Activated CD8-positive, alpha-beta memory T cell treated with anti-CD3 and anti-CD28 coated beads for 4 hours (primary cell): Measurements from ENCODE around the gene CYP2B6.
"Not testable (repeated sequence)": the region's sequence is repeated elsewhere in the genome, so short reads cannot be mapped to it uniquely, and the experiment has no call there.

Experiments used
- DNase-seq, 2 donors: peaks; one replicate each; pipeline ENCODE4 v3.0.0-alpha.2; 2020; ENCODE audit warnings: low read depth in 2 of 2

Gene CYP2B6

GRCh38 chr19:40980743-40981442 lies 10.2 kb upstream of the CYP2B6 start:
- not testable (repeated sequence) for DNase-seq

DNA sequence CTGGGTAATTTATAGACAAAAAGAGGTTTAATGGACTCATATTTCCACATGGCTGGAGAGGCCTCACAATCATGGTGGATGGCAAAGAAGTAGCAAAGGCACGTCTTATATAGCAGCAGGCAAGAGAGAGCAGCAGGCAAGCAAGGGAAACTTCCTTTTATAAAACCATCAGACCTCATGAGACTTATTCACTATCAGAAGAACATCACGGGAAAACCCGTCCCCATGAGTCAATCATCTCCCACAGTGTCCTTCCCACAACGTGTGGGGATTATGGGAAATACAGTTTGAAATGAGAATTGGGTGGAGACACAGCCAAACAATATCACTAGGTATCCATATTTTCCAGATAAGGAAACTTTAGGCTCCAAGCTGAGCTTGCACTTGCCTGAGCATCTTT lies 9.5 kb upstream of the CYP2B6 start:
- no peak for DNase-seq

- DNase-seq = no peak
Measured at GRCh38 chr19:40982594-40983101, 8.4 kb upstream of the CYP2B6 start.

- DNase-seq = no peak
Measured at GRCh38 chr19:40989453-40989852, 1.6 kb upstream of the CYP2B6 start.

DNA sequence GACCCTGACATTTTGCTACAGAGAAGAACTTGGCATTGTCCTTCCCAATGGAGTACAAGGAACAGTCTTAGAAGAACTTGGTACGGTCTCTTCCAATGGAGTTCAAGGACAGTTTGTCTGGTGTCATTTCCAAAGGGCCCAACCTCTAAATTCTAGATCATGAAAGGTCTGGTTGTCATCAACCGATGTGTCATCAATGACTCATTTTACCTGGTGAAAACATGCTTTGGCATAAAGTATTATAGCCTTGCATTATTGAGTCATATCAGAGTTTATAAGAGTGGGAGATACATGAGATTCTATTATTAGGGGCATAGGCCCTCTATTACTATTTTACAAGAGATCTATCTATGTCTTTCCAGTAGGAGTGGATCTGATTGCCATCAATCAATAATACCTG lies 4.3 kb downstream of the CYP2B6 start:
- no peak for DNase-seq

DNA sequence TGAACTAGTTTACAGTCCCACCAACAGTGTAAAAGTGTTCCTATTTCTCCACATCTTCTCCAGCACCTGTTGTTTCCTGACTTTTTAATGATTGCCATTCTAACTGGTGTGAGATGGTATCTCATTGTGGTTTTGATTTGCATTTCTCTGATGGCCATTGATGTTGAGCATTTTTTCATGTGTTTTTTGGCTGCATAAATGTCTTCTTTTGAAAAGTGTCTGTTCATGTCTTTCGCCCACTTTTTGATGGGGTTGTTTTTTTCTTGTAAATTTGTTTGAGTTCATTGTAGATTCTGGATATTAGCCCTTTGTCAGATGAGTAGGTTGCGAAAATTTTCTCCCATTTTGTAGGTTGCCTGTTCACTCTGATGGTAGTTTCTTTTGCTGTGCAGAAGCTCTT lies 7.9 kb downstream of the CYP2B6 start:
- not testable (repeated sequence) for DNase-seq

- no peak for DNase-seq
Measured at GRCh38 chr19:41000310-41000737, 9.2 kb downstream of the CYP2B6 start.

- no peak for DNase-seq
Measured at GRCh38 chr19:41001243-41001971, 10.3 kb downstream of the CYP2B6 start.

DNA sequence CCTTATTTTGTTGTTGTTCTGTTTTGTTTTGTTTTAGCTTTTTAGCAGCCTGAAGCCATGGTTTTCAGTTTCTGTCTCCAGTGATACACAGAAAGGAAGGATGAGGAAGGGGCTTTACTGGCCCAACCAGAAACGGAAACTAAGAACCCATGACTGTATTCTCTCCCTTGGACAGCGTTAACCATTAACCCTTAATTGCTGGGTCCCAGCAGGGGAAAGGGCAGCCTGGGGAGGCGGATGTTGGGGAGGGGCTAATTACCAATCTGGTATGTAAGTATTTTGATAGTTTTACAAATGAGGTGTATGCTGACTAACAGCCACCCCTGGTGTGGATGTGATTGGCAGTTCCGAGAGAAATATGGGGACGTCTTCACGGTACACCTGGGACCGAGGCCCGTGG lies 12.6 kb downstream of the CYP2B6 start:
- DNase-seq = not testable (repeated sequence)

- DNase-seq = no peak
Measured at GRCh38 chr19:41009700-41010235, 18.7 kb downstream of the CYP2B6 start.

- DNase-seq = no peak
Measured at GRCh38 chr19:41013359-41013758, 22.3 kb downstream of the CYP2B6 start.

- DNase-seq = no peak
Measured at GRCh38 chr19:41014643-41015042, 23.6 kb downstream of the CYP2B6 start.

GRCh38 chr19:41016488-41017071 lies 25.5 kb downstream of the CYP2B6 start:
- no peak for DNase-seq

GRCh38 chr19:41018736-41019290 lies 27.7 kb downstream of the CYP2B6 start:
- DNase-seq = no peak

GRCh38 chr19:41019346-41019745 lies 28.3 kb downstream of the CYP2B6 start:
- DNase-seq = no peak

- DNase-seq = no peak
Measured at GRCh38 chr19:41023193-41023592, 32.1 kb downstream of the CYP2B6 start.

- DNase-seq = no peak
Measured at GRCh38 chr19:41025411-41025810, 34.3 kb downstream of the CYP2B6 start.

DNA sequence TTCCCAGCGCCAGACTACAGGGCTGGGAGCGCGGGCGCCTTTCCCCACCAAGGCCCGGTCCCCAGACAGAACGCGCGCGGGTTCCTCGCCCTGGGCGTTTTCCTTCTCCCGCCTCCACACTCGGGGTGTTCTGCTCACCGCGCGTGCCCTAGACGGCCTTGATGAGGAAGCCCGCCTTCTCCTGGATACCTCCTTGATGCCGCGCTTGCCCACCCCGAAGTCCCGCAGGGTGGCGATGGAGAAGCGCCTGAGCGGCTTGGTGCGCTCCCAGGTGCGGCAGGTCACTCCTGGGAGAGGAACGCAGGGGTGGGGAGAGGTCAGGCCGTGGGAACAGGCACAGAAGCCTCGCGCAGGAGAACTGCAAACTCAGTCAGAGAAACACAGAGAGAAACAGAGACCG lies 34.8 kb downstream of the CYP2B6 start:
- no peak for DNase-seq

DNA sequence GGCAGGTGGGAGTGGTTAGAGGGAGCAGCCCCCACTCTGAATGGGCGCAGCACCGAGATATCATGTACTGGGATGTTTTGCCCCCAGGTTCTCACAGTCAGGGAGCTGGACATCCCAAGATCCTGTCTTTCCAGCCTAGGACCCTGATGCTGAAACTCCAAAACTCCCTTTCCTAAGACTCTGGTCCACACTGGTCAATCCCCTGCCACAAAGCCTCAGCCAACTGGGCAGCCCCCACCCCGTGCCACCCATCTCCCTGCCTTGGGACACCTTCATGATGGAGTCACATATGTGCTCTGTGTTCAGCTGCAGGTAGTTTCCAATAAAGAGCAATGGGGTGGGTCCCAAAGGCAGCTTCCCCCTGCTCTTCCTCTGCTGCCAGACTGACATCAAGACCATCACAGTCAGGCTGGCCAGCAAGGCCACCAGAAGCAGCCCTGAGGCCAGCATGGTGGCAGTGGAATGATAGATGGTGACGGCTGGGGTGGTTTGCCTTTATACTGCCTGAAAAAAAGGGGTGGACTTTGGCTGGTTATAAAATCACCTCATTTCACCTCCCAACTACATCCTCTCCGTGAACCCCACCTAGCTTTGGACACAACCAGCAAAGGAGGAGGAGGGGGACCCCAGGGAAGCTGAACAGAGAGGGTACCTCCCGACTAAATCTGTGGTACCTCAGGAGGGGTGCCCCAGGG lies 36.3 kb downstream of the CYP2B6 start:
- DNase-seq = no peak

- no peak for DNase-seq
Measured at GRCh38 chr19:41029524-41030432, 38.7 kb downstream of the CYP2B6 start.

DNA sequence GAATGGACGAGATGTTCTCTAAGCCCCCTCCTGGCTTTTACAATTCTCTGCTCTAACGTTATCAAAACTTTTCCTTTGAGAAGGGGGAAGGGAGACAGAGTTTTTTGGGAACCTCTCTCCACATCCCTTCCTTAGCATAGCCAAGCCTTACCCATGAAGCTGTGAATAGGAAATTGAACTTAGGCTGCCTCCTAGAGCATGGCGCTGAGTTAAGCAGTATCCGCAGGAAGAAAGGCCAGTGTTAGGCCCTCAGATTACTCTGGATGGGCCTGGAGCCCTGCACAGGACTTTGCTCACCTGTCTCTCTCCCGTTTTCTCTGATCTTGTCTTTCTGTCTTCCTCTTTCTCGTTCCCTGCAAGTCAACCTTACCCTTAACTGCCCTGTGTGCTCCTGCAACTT lies 39.6 kb downstream of the CYP2B6 start:
- no peak for DNase-seq
